Bronchial epithelial cell (primary cell): ENCODE measurements around the gene CAND1. TPM values are rescaled to one million over a fixed set of nuclear protein-coding genes. Genes with fewer than 3 reads are reported as not detected.

ENCODE experiments used
- DNase-seq: peaks from one replicate; pipeline ENCODE4 v3.0.0-alpha.2; 2010; ENCODE audit warnings: low read depth
- FAIRE-seq: peaks from 2 replicates; lab custom pipeline; 2011; peaks lifted over from hg19 to GRCh38; lab: Jason Lieb, UNC
- H3K27me3 ChIP-seq: 2 replicates; pipeline ENCODE4 v1.5.1; 2011; ENCODE audit warnings: low read length; ENCODE audit not compliant: control insufficient read depth, insufficient read depth
- H3K36me3 ChIP-seq: 2 replicates; pipeline ENCODE4 v1.5.1; 2011; ENCODE audit warnings: low read length; ENCODE audit not compliant: control insufficient read depth, insufficient read depth
- H3K4me3 ChIP-seq: 2 replicates; pipeline ENCODE4 v1.5.1; 2011; ENCODE audit warnings: mild to moderate bottlenecking, low read depth, low read length, control low read depth
- total RNA-seq: library from RNA; depleted of rRNA; stranded (reverse); fragments of >200 nt; gene quantifications from 2 replicates; pipeline ENCODE4 v1.2.1, GENCODE V29; 2014
- TF ChIP-seq, protein P1 (sequence below): IDR thresholded peaks from 2 replicates; pipeline ENCODE4 v1.5.1; 2011; ENCODE audit warnings: mild to moderate bottlenecking, moderate library complexity, low read length, control low read depth, inconsistent platforms; ENCODE audit not compliant: insufficient read depth, severe bottlenecking

The CAND1 gene
- total RNA-seq, 1 donor from 2014 or later = 92.1 TPM

GRCh38 chr12:67318786-67319185, 49.6 kb downstream of the CAND1 start:
- FAIRE-seq = no peak
- Histone ChIP-seq H3K4me3 (no peak overlapping the region), H3K36me3 (peaks cover 1% of the 10 kb centered on the region), H3K27me3 (no peaks in the 10 kb centered on the region)
- TF ChIP-seq, protein P1, sequence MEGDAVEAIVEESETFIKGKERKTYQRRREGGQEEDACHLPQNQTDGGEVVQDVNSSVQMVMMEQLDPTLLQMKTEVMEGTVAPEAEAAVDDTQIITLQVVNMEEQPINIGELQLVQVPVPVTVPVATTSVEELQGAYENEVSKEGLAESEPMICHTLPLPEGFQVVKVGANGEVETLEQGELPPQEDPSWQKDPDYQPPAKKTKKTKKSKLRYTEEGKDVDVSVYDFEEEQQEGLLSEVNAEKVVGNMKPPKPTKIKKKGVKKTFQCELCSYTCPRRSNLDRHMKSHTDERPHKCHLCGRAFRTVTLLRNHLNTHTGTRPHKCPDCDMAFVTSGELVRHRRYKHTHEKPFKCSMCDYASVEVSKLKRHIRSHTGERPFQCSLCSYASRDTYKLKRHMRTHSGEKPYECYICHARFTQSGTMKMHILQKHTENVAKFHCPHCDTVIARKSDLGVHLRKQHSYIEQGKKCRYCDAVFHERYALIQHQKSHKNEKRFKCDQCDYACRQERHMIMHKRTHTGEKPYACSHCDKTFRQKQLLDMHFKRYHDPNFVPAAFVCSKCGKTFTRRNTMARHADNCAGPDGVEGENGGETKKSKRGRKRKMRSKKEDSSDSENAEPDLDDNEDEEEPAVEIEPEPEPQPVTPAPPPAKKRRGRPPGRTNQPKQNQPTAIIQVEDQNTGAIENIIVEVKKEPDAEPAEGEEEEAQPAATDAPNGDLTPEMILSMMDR = no peak
- no peak for DNase-seq

- H3K4me3 ChIP-seq = no peak overlapping the region
- DNase-seq = no peak
- peaks cover 1% of the 10 kb centered on the region for H3K36me3 ChIP-seq
- TF ChIP-seq, protein P1 = no peak
- no peaks in the 10 kb centered on the region for H3K27me3 ChIP-seq
- no peak for FAIRE-seq
Measured at GRCh38 chr12:67319936-67320335, 50.8 kb downstream of the CAND1 start.

DNA sequence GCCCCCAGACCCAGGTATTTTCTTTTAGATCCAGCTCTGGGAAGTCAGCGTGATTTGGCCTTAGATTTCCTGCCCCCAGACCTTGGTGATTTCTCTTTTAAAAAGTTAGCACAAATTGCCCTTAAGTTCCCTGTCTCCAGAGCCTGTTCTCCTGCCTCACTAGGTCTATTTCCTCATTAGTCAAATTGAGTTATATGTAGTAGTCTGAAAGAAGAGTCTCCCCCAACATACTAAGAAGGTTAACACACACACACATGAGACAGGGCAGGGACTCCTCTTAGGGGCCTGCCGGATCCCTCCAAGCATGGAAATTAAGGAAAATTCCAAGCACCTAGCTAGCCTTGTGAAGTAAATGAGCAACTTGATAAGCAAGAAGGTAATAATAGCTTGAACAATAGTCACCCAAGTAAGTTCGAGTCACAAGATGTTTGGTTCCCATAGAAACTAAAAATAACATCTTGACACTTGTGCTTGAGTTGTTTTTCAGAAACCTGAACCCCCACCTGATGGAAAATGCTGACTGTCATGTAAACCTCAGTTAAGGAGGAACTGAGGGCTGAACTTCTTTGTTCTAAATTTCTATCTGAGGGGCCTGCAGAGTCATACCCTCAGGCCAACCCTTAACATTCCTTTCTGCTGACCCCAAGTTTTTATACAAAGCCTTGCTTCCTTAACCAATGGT, 51.6 kb downstream of the CAND1 start:
- Histone ChIP-seq H3K4me3 (no peak overlapping the region), H3K27me3 (no peaks in the 10 kb centered on the region), H3K36me3 (peaks cover 1% of the 10 kb centered on the region)
- peak; percentile 19 for DNase-seq
- TF ChIP-seq, protein P1 = no peak
- FAIRE-seq = no peak

GRCh38 chr12:67322580-67322979, 53.4 kb downstream of the CAND1 start:
- H3K27me3 ChIP-seq = no peaks in the 10 kb centered on the region
- no peak for FAIRE-seq
- H3K4me3 ChIP-seq = no peak overlapping the region
- DNase-seq = no peak
- peaks cover 1% of the 10 kb centered on the region for H3K36me3 ChIP-seq
- TF ChIP-seq, protein P1 = no peak

GRCh38 chr12:67323007-67323406, 53.8 kb downstream of the CAND1 start:
- DNase-seq (no peak), FAIRE-seq (no peak)
- peaks cover 1% of the 10 kb centered on the region for H3K36me3 ChIP-seq
- H3K4me3 ChIP-seq = no peak overlapping the region
- TF ChIP-seq, protein P1 = no peak
- H3K27me3 ChIP-seq = no peaks in the 10 kb centered on the region

DNA sequence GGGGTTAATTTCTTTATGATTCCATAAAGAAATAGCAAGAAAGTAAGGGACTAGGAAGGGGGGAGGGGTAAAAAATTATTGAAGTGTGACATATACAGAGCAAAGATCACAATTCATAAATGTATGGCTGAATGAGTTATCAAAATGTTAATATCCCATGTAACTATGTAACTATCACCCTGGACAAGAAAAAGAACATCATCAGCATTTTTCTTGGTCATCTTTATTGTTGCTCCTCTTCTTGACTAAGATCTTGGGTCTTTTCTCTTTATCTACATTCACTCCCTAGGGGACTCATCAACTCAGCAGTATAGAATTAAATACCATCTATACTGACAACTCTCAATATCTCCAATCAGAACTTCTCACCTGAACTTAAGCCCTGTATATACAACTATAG, 57.5 kb downstream of the CAND1 start:
- DNase-seq (no peak), FAIRE-seq (no peak)
- no peak overlapping the region for H3K4me3 ChIP-seq
- no peaks in the 10 kb centered on the region for H3K27me3 ChIP-seq
- TF ChIP-seq, protein P1 = no peak
- H3K36me3 ChIP-seq = no peaks in the 10 kb centered on the region
